ENCODE results near the gene TM9SF4.
A peak's percentile ranks its signal among the peaks of the same experiment; 100 is the strongest.

Gene TM9SF4

DNA sequence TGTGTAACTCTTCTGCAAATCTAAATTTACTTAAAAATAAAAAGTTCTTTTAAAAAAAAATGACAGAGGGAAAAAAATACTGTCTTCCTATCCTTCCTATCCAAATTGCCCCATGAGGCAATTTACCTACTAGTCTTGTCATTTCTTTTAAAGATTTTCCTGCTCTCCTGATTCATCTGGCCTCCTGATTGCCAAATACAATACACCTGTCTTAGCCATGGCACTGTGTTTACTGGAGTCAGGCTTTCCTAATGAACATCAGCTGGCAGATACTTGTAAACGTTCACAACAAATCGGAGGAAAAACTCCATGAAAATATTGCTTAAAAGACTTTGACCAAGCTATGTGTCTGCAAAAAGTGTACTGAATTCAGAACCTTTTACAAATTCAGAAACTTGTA is 21.5 kb downstream of the TM9SF4 start:
- DNase-seq: no peak

DNA sequence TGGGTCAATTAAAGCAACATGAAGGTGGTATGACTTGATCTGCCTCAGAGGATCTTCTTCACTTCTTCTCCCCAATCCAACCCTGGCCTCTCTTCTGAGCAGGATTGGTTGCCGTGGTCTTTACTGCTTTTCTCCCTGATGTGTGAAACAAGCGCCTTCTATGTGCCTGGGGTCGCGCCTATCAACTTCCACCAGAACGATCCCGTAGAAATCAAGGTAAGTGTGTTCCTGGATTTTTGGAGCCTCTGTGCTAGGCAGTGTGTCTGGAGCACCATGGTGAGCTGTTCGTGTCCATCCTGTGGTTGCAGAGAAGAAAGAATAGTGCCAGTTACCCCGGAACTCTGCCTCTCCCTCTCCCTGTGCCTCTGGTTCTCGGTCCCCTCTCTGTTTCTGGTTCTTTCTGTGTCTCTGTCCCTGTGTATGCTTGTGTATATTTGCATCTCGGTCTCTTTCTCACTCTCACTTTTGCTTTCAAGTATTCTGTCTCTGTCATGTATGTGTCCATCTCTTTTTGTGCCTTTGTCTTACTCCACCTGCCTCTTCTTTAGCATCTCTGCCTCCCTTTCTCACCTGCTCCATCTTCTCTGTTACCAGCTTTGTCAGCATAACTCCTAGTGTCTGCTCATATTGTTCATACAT is 23.5 kb downstream of the TM9SF4 start:
- no peak for DNase-seq

- DNase-seq: no peak
Measured at GRCh38 chr20:32134026-32134425, 24.5 kb downstream of the TM9SF4 start.

- DNase-seq: no peak
Measured at GRCh38 chr20:32135983-32136515, 26.5 kb downstream of the TM9SF4 start.

- DNase-seq: no peak
Measured at GRCh38 chr20:32138921-32139320, 29.4 kb downstream of the TM9SF4 start.

GRCh38 chr20:32139947-32140346 is 30.4 kb downstream of the TM9SF4 start:
- DNase-seq: no peak

DNA sequence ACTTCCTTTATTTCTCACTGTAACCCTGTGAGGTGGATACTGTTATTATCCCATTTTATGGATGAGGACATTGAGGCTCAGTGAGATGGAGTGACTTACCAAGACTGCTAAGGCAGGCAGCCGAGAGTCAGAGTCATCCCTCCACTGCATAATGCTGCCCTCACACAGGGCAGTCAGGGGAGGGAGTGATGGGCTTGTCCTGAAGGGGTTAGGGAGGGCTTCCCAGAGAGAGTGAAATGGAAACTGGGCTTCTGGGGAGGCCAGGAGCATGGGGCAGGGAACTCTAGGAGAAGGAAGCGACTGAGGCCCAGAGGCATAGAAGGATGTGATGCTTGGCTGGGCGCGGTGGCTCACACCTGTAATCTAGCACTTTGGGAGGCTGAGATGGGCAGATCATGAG is 31.1 kb downstream of the TM9SF4 start:
- no peak for DNase-seq

- DNase-seq: no peak
Measured at GRCh38 chr20:32141465-32141980, 32.0 kb downstream of the TM9SF4 start.

DNA sequence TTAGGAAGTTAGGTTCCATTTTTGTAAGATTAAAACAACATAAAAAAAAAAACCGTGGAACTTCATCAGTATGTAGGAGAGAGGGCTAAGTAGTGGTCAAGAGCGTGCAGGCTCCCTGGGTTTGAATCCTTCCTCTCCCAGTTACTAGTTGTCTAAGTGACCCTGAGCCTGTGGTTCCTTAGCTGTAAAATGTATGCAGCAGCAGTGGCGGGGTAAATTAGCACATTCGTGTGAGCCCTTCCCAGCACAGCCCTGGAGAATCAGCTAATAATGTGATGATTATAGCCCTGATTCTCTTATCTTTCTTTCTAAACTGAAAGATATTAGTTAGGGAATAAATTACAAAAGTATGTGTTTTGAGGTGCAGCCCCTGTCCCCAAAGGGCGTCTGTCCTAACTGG is 32.6 kb downstream of the TM9SF4 start:
- DNase-seq: no peak

GRCh38 chr20:32142991-32143390 is 33.5 kb downstream of the TM9SF4 start:
- DNase-seq: no peak

DNA sequence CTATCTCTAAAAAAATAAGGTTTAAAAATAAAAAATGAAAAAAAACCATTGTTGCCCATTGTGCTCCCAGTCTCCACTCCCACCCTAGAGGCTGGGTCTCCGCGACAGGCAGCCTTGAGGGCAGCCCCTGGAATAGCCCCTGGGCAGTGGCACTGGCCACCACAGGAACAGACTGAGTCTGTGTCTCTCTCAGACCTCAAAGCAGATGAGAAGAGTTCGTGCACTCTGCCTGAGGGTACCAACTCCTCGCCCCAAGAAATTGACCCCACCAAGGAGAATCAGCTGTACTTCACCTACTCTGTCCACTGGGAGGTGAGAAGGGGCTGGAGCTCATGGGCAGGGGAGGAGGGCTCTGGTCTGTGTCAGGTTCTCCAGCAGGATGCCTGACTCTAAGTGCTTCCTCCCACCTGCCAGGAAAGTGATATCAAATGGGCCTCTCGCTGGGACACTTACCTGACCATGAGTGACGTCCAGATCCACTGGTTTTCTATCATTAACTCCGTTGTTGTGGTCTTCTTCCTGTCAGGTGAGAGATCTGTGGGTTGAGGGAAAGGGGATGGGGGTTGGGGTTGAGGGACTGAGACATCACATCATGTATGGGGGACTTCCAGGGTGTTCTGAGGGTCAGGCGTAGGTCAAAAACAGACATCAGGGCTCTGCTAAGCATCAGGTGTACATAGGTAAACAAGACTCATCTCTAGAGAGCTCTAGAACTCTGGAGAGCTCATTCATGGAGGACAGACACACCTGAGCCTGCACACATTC is 35.6 kb downstream of the TM9SF4 start:
- no peak for DNase-seq

GRCh38 chr20:32149566-32150170 is 40.2 kb downstream of the TM9SF4 start:
- DNase-seq: no peak

- no peak for DNase-seq
Measured at GRCh38 chr20:32150291-32150848, 40.9 kb downstream of the TM9SF4 start.

GRCh38 chr20:32152421-32153155 is 43.1 kb downstream of the TM9SF4 start:
- DNase-seq: no peak

GRCh38 chr20:32153156-32153665 is 43.7 kb downstream of the TM9SF4 start:
- DNase-seq: no peak

DNA sequence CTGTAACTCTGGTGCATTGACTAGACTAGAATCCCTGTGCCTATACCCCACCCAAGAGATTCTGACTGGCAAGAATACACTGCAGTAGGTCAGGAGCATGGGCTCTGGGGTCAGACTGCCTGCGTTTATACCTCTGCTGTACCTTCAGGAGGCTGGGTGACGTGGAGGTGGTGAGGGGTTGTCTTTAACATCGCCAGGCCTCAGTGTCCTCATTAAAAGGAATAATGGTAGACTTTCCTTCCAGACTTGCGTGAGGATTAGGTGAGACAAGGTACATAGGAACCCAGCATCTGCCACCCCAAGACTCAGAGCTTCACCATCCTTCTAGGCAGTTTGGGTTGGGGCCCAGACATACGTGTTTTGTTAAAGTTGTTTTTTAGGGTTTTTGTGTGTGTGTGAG is 44.3 kb downstream of the TM9SF4 start:
- DNase-seq: no peak

DNA sequence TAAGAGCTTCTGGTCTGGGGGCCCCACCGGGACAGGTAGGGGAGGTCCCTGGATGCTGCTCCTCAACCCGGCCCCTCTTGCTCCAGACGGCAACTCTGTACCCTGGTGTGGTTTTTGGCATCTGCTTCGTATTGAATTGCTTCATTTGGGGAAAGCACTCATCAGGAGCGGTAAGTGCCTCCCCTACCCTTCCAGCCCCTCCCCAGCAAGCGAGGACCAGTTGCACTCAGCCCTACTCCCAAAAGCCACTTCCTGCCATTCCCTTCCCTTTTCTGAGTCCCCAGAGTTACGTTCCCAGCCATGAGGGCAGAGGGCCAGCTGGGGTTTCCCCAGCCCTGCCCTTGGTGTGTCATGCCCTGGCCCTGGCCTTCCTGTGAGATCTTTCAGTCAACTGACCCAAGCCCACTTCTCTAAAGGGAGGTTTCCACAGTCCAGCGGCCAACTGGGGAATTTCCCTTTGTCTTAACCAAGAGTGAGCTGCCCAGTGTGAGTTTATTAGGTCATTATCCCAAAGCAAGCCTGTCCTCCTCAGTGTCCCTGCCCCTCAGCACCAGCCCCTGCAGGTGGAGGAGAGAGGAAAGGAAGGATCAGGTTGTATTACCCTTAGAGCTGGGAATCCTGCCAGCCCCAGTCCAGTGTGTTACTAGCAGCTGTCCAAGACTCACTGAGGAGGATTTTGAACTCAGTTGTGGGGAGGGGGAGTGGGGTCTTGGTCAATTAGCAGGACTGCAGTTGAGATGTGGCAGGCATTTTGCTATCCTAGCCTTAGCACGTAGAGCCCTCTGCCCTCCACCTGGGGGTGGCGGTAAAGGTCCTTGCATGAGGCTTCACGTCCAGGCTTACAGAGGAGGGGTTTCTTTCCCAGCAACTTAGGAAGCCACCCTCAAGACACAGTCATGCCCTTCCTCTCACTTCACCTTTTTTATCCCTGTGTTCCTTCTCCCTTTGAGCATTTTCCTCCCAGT is 45.8 kb downstream of the TM9SF4 start:
- peak; percentile 12 for DNase-seq

DNA sequence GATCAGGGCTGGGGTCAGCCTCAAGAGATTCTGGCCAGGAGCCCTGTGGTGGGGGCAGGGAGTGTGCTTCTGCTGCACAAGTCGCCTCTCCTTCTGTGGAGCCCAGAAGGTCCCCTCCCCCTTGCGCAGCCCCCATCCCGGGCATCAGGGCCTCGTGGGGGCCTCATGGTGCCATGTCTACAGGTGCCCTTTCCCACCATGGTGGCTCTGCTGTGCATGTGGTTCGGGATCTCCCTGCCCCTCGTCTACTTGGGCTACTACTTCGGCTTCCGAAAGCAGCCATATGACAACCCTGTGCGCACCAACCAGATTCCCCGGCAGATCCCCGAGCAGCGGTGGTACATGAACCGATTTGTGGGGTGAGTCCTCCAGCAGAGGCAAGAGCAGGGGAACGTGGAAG is 48.1 kb downstream of the TM9SF4 start:
- no peak for DNase-seq

GRCh38 chr20:32158351-32158750 is 48.8 kb downstream of the TM9SF4 start:
- no peak for DNase-seq

DNA sequence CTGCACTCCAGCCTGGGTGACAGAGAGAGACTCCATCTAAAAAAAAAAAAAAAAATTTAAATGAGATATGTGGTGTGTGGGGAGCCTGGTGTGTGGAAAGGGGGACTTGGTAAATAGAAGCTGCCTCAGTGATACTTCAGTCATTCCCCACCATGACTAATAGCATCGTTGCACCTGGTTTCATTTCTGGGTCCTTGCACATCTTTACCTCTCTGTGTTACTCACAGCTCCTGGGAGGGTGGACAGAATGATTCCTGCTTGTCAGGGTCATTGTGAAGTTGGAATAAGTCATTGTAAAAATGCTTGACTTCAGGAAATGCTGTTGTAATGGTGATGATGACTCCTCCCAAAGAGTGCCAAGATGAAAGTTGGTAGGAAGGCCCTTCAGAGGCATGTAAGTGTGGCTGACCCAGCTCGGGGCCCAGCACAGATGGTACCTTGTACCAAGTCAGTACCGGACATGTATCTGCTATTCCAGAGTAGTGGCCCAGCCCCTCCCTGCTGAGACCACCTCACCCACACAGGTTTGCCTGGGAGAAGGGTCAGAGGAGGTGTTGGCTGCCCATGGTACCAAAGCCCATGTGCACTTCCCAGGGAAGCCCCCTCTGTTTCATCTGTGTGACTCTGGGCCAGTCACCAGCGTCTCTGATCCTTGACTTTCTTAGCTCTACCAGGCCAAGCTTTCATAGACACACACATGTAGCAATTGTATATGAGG is 49.6 kb downstream of the TM9SF4 start:
- DNase-seq: no peak
